Rectal smooth muscle tissue (tissue), 1 donor: Measurements from ENCODE around the gene PDE8A.

ENCODE experiments used
- H3K27ac ChIP-seq: one replicate; pipeline ENCODE4 v1.7.0; 2013; ENCODE audit warnings: low read depth, low read length, inconsistent platforms
- H3K27me3 ChIP-seq: one replicate; pipeline ENCODE4 v1.7.0; 2013; ENCODE audit warnings: low read length; ENCODE audit not compliant: control insufficient read depth, insufficient read depth
- H3K36me3 ChIP-seq: one replicate; pipeline ENCODE4 v1.7.0; 2013; ENCODE audit warnings: low read length; ENCODE audit not compliant: control insufficient read depth, insufficient read depth
- H3K4me1 ChIP-seq: one replicate; pipeline ENCODE4 v1.7.0; 2013; ENCODE audit warnings: low read length; ENCODE audit not compliant: control insufficient read depth, insufficient read depth
- H3K4me3 ChIP-seq: one replicate; pipeline ENCODE4 v1.7.0; 2013; ENCODE audit warnings: low read length
- H3K9ac ChIP-seq: one replicate; pipeline ENCODE4 v1.7.0; 2013; ENCODE audit warnings: low read length

The PDE8A gene

DNA sequence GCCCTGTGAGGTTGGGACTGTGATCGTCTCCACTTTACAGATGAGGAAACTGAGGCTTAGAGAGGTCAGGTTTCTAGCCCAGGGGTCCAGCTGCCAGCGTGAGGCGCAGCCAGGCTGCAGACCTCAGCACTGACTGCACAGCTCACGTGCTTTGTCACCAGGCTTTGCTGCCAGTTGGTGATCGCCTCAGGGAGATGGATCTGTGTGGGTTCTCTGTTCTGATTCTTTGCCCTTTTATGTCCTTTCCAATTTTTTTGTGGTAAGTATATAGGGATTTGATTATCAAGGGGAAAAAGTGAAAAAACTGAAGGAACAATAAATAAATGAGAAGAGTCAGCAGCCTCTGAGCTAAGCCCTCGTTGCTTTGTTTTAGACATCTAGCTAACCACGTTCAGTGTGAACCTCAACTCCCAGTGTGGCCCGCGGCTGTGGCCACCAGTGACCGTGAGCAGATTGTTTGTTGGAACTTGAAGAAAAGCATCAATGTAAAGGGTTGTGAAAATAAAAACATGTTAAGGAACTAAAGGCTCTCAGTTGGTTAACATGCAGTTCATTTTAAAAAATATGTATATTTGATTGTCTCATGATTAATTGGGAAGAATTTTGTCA lies 117.6 kb downstream of the PDE8A start:
- Histone ChIP-seq H3K4me1 (no peaks in the 10 kb centered on the region), H3K27ac (no peak overlapping the region), H3K36me3 (peaks cover 8% of the 10 kb centered on the region), H3K4me3 (no peak overlapping the region), H3K27me3 (no peaks in the 10 kb centered on the region), H3K9ac (no peak overlapping the region)

DNA sequence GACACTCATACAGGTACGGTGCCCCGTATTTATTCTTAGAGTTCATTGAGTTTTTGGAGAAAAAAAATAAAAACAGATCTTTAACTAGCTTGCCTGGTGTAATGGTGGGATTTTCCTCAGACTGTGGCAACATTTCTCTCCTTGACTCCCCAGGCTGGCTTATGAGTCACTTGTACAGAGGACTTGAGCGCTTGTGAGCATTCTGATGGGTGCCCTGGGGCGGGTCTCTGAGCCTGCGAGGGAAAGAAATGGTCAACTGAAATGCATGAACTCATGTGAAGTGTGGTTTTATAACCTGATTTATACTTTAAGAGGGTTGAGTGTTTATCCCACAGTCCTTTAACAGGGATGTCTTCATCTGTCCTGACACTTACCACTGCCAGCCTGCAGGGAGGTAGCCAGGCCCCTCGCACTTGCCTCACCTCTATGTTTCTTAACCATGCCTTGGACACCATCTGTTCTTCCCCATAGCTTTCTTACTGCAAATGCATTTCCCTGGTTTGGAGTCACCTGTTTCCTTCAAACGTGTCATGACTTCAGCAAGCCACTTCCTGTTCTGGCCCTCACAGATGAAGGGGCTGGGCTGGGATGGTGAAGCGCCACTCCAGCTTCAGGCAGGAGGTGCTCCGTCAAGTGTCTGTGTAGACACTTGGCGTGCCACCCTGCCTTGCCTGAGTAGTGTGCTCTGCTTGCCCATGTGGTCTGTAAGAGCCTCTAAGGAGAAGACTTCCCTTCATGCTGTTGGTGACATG lies 118.7 kb downstream of the PDE8A start:
- H3K4me3 ChIP-seq, result no peak overlapping the region
- no peaks in the 10 kb centered on the region for H3K27me3 ChIP-seq
- H3K27ac ChIP-seq, result no peak overlapping the region
- no peaks in the 10 kb centered on the region for H3K4me1 ChIP-seq
- H3K36me3 ChIP-seq, result peaks cover 9% of the 10 kb centered on the region
- no peak overlapping the region for H3K9ac ChIP-seq

- peaks cover 11% of the 10 kb centered on the region for H3K36me3 ChIP-seq
- no peaks in the 10 kb centered on the region for H3K27me3 ChIP-seq
Observed at GRCh38 chr15:85104584-85104983, 122.9 kb downstream of the PDE8A start.

GRCh38 chr15:85108136-85108535 lies 126.5 kb downstream of the PDE8A start:
- Histone ChIP-seq H3K4me1 (no peaks in the 10 kb centered on the region), H3K27ac (no peak overlapping the region), H3K4me3 (no peak overlapping the region), H3K36me3 (peaks cover 12% of the 10 kb centered on the region), H3K9ac (no peak overlapping the region), H3K27me3 (no peaks in the 10 kb centered on the region)

More at GRCh38 chr15:85104584-85104983, 122.9 kb downstream of the PDE8A start:
- Histone ChIP-seq H3K27ac (no peak overlapping the region), H3K4me1 (no peaks in the 10 kb centered on the region), H3K9ac (no peak overlapping the region), H3K4me3 (no peak overlapping the region)

DNA sequence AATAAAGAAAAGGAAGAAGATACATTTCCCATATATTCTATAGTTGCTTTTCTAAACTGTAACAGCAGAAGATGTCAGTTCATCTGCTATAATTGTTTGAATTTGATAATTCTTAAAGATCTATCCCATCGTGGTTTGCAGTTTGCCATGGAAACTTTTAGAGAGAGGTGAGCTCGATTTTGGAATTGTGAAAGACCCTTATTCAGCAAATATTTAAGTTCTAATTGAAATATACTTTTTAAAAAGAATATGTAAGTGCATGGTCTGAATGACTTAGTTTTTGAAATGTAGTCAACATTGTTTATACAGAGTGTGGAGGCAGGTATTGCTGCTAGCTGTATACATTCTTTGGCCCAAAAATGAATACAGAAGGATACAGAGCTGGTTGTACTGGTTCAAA lies 127.7 kb downstream of the PDE8A start:
- no peaks in the 10 kb centered on the region for H3K4me1 ChIP-seq
- no peaks in the 10 kb centered on the region for H3K27me3 ChIP-seq
- no peak overlapping the region for H3K27ac ChIP-seq
- peaks cover 20% of the 10 kb centered on the region for H3K36me3 ChIP-seq
- H3K4me3 ChIP-seq, result no peak overlapping the region
- H3K9ac ChIP-seq, result no peak overlapping the region

DNA sequence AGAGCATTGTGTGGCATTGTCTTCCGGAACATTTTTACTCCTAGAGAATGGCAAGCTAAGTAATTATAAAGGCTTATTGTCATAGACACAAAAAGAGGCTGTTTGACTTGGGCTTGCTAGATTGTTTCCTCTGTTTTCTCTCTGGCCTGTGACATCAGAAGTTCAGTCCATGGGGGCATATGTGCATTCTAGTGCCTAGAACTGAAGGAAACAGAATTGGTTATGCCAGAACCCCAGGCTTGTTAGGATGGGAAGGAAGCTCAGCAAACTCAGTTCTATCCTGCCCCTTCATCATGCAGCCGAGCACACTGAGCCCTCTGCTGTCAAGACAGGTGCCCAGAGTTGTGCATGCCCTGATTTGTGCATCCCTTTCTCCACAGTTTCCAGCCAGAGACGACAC lies 131.3 kb downstream of the PDE8A start:
- Histone ChIP-seq H3K36me3 (peaks cover 36% of the 10 kb centered on the region), H3K4me1 (no peaks in the 10 kb centered on the region), H3K27ac (no peak overlapping the region), H3K9ac (no peak overlapping the region), H3K4me3 (no peak overlapping the region), H3K27me3 (no peaks in the 10 kb centered on the region)

GRCh38 chr15:85114886-85115285 lies 133.2 kb downstream of the PDE8A start:
- Histone ChIP-seq H3K9ac (no peak overlapping the region), H3K4me3 (no peak overlapping the region), H3K27me3 (no peaks in the 10 kb centered on the region), H3K4me1 (no peaks in the 10 kb centered on the region), H3K27ac (no peak overlapping the region), H3K36me3 (peaks cover 33% of the 10 kb centered on the region)

- Histone ChIP-seq H3K4me3 (no peak overlapping the region), H3K9ac (no peak overlapping the region), H3K27me3 (no peaks in the 10 kb centered on the region), H3K27ac (no peak overlapping the region), H3K4me1 (no peaks in the 10 kb centered on the region), H3K36me3 (peaks cover 33% of the 10 kb centered on the region)
Observed at GRCh38 chr15:85116066-85116465, 134.4 kb downstream of the PDE8A start.

- Histone ChIP-seq H3K4me1 (no peaks in the 10 kb centered on the region), H3K4me3 (no peak overlapping the region), H3K36me3 (peaks cover 33% of the 10 kb centered on the region), H3K27ac (no peak overlapping the region), H3K27me3 (no peaks in the 10 kb centered on the region), H3K9ac (no peak overlapping the region)
Observed at GRCh38 chr15:85116494-85116893, 134.8 kb downstream of the PDE8A start.

DNA sequence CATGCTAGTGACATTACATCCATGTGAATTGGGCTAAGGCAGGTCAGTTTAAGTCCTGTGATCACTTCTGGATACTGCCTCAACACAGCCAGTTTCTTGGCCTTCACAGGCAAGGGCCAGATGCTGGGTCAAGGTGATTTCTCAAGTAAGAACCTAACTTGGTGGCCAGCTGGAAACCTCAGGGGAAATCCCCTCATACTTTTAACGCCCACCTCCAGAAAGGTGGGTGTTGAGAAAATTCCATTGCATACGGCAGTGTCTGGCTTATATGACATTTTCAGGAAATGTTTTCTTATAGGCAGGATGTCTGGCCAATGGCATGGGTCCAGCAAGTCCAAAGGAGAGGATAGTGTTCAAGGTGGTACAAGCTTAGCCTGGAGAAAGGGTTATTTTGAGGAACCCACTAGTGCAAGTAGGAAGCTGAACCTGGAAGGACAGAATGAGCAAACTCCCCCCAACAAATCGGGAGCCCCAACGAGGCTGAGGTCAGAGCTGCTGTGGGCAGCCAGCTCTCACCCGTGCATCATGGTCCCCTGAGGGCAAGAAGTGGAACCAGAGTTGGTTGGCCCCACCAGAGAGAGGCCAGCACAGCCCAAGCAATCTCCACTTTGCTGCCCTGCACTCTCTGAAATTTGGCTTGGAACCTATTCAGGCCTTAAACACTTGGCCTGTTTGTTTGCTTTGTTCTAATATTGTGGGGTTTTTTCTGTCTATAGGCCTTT lies 135.4 kb downstream of the PDE8A start:
- Histone ChIP-seq H3K36me3 (peaks cover 33% of the 10 kb centered on the region), H3K9ac (no peak overlapping the region), H3K27ac (no peak overlapping the region), H3K4me3 (no peak overlapping the region), H3K4me1 (no peaks in the 10 kb centered on the region), H3K27me3 (no peaks in the 10 kb centered on the region)

- Histone ChIP-seq H3K9ac (no peak overlapping the region), H3K27ac (no peak overlapping the region), H3K36me3 (peaks cover 29% of the 10 kb centered on the region), H3K4me1 (no peaks in the 10 kb centered on the region), H3K4me3 (no peak overlapping the region), H3K27me3 (no peaks in the 10 kb centered on the region)
Observed at GRCh38 chr15:85118173-85118572, 136.5 kb downstream of the PDE8A start.

GRCh38 chr15:85118581-85118980 lies 136.9 kb downstream of the PDE8A start:
- Histone ChIP-seq H3K9ac (no peak overlapping the region), H3K27ac (no peak overlapping the region)

More at GRCh38 chr15:85118581-85118980, 136.9 kb downstream of the PDE8A start:
- Histone ChIP-seq H3K4me3 (no peak overlapping the region), H3K36me3 (peaks cover 26% of the 10 kb centered on the region), H3K27me3 (no peaks in the 10 kb centered on the region), H3K4me1 (no peaks in the 10 kb centered on the region)
